ENCODE results near the gene TAF4. TPM values are rescaled to one million over a fixed set of nuclear protein-coding genes. Genes with fewer than 3 reads are reported as not detected.

Gene TAF4
- total and polyA plus RNA-seq, 2 donors (not counting 3 experiments of a cell fraction or from before 2014, with no cell fraction given): 6.1 to 19.5 TPM

DNA sequence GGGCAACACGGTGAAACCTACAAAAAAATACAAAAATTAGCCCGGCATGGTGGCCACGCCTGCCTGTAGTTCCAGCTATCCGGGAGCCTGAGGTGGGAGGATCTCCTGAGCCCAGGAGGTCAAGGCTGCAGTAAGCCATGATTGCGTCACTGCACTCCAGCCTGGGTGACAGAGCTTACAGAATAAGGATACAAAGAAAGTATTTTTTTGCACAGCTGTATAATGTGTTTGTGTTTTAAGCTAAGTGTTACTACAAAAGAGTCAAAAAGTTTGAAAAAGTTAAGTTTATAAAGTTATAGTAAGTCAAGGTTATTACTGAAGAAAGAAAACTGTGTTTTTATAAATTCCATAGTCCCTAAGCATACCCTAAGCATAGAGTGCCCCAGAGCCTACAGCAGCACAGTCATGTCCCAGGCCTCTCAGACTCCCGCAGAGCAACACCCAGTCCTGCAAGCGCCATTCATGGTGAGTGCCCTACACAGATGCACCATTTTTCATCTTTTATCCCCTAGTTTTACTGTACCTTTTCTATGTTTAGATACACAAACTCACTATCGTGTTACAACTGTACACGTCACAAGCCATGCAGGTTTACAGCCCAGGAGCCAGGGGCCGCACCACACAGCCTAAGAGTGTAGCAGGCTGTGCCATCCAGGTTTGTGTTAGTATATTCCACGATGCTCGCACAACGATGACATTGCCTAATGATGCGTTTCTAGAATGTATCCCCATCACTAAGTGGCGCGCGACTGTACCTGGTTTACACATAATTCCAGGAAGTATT is 22.4 kb downstream of the TAF4 start:
- H4K20me1 ChIP-seq (replicated peaks; ENCODE audit: control insufficient read depth, extremely low read depth, insufficient read depth, low read length): no peaks in the 10 kb centered on the region
- intact Hi-C loops (cut with micrococcal nuclease): no loop called here
- no peaks in the 10 kb centered on the region for H3K27me3 ChIP-seq (ENCODE audit: control insufficient read depth in 2 of 2, insufficient read depth in 2 of 2, low read length in 2 of 2)
- BruUV-seq (replicated peaks): no TSS peak
- FAIRE-seq (no peak), DNase-seq (ENCODE audit: low read depth, low spot score) (no peak)
- ChIA-PET CTCF (no interaction called here), POLR2A (no interaction called here)
- H3K9me1 ChIP-seq (replicated peaks; ENCODE audit: control insufficient read depth, extremely low read depth, insufficient read depth, low read length): no peaks in the 10 kb centered on the region
- H3K79me2 ChIP-seq (ENCODE audit: control insufficient read depth, insufficient read depth, low read length): peaks cover 70% of the 10 kb centered on the region
- TF ChIP-seq GATA2 (IDR thresholded peaks at IDR 0.05; ENCODE audit: insufficient read depth, insufficient read length, low read depth, low read length) (no peak), FOS (IDR thresholded peaks at IDR 0.05; ENCODE audit: borderline replicate concordance, insufficient read depth, low read length) (no peak)
- dilution Hi-C loops (cut with MboI; ENCODE audit: extremely low pct_ligation_motif_present, low sequenced_read_pairs): no loop called here
- H3K9me3 ChIP-seq (replicated peaks; ENCODE audit: control insufficient read depth, insufficient read depth, low read length): no peaks in the 10 kb centered on the region
- no peak overlapping the region for H2AFZ ChIP-seq (ENCODE audit: low read depth, low read length)
- no peak overlapping the region for H3K4me2 ChIP-seq (ENCODE audit: insufficient read depth, low read length)
- H3K4me3 ChIP-seq (replicated peaks in 1 of 3; ENCODE audit: insufficient read depth in 1 of 3, low read depth in 1 of 3, low read length in 3 of 3): no peak overlapping the region
- H3K9ac ChIP-seq (replicated peaks; ENCODE audit: extremely low read depth, insufficient read depth, low read length): no peak overlapping the region
- no peak overlapping the region for H3K27ac ChIP-seq (ENCODE audit: insufficient read depth, low read depth, low read length)
- no peaks in the 10 kb centered on the region for H3K36me3 ChIP-seq (ENCODE audit: control insufficient read depth in 2 of 2, extremely low read depth in 1 of 2, insufficient read depth in 2 of 2, low read length in 2 of 2)
- H3K4me1 ChIP-seq (ENCODE audit: control insufficient read depth, extremely low read depth, insufficient read depth, low read length): no peaks in the 10 kb centered on the region

DNA sequence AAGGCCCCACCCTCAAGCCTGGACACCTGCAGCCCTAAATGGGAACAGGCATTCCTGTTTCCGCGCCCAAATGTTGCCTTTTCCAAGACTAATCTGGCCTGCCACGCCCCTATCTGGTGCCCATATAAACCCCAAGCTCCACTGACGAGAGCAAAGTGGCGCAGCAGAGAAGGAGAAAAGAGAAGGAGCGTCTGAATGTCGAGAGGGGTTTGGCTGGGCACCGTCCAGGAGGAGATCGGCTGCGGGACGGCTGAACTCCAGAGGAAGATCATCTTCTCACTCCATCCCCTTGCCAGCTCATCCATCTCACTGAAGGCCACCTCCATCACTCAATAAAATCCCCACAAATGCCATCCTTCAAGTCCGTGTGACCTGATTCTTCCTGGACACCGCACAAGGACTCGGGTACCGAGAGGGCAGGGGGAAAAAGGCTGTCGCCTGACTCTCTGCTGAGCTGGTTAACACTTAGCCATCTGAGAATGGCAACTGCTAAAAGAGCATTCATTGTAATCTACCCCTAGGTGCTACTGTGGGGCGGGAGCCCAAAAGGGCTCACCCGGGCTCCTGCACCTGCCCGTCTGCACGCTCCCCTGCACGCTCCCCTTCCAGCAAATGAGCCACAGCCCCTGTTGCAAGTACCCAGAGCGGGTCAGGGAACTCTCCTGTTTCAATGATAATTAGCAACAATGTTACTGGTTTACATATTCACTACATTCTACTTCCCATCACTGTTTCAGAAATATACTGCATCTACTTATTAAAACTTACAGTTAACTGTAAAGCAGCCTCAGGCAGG is 23.5 kb downstream of the TAF4 start:
- H3K4me2 ChIP-seq (ENCODE audit: insufficient read depth, low read length): no peak overlapping the region
- BruUV-seq (replicated peaks): no TSS peak
- CTCF ChIA-PET: no interaction called here
- no peak for FAIRE-seq
- POLR2A ChIA-PET: no interaction called here
- H2AFZ ChIP-seq (ENCODE audit: low read depth, low read length): no peak overlapping the region
- no peaks in the 10 kb centered on the region for H3K4me1 ChIP-seq (ENCODE audit: control insufficient read depth, extremely low read depth, insufficient read depth, low read length)
- DNase-seq (ENCODE audit: low read depth, low spot score): no peak
- no peaks in the 10 kb centered on the region for H4K20me1 ChIP-seq (replicated peaks; ENCODE audit: control insufficient read depth, extremely low read depth, insufficient read depth, low read length)
- H3K4me3 ChIP-seq (replicated peaks in 1 of 3; ENCODE audit: insufficient read depth in 1 of 3, low read depth in 1 of 3, low read length in 3 of 3): no peak overlapping the region
- H3K9ac ChIP-seq (replicated peaks; ENCODE audit: extremely low read depth, insufficient read depth, low read length): no peak overlapping the region
- H3K36me3 ChIP-seq (ENCODE audit: control insufficient read depth in 2 of 2, extremely low read depth in 1 of 2, insufficient read depth in 2 of 2, low read length in 2 of 2): no peaks in the 10 kb centered on the region
- peaks cover 60% of the 10 kb centered on the region for H3K79me2 ChIP-seq (ENCODE audit: control insufficient read depth, insufficient read depth, low read length)
- intact Hi-C loops (cut with micrococcal nuclease): no loop called here
- TF ChIP-seq FOS (IDR thresholded peaks at IDR 0.05; ENCODE audit: borderline replicate concordance, insufficient read depth, low read length) (no peak), EZH2 (IDR thresholded peaks at IDR 0.05; ENCODE audit: borderline replicate concordance, low read depth, low read length, severe bottlenecking) (no peak), GATA2 (IDR thresholded peaks at IDR 0.05; ENCODE audit: insufficient read depth, insufficient read length, low read depth, low read length) (no peak), MYC (IDR thresholded peaks at IDR 0.05; ENCODE audit: low read depth, low read length) (no peak), POLR2AphosphoS5 (IDR thresholded peaks at IDR 0.05; ENCODE audit: insufficient read depth, low read depth, low read length) (no peak), POLR2A (IDR thresholded peaks at IDR 0.05; ENCODE audit: low read depth, low read length) (no peak), JUN (IDR thresholded peaks at IDR 0.05; ENCODE audit: borderline replicate concordance, insufficient read depth, insufficient read length, low read depth) (no peak)
- TF ChIP-seq, protein P1, sequence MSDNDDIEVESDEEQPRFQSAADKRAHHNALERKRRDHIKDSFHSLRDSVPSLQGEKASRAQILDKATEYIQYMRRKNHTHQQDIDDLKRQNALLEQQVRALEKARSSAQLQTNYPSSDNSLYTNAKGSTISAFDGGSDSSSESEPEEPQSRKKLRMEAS (IDR thresholded peaks at IDR 0.05; ENCODE audit: insufficient read depth, insufficient read length): no peak
- TF ChIP-seq, protein P2, sequence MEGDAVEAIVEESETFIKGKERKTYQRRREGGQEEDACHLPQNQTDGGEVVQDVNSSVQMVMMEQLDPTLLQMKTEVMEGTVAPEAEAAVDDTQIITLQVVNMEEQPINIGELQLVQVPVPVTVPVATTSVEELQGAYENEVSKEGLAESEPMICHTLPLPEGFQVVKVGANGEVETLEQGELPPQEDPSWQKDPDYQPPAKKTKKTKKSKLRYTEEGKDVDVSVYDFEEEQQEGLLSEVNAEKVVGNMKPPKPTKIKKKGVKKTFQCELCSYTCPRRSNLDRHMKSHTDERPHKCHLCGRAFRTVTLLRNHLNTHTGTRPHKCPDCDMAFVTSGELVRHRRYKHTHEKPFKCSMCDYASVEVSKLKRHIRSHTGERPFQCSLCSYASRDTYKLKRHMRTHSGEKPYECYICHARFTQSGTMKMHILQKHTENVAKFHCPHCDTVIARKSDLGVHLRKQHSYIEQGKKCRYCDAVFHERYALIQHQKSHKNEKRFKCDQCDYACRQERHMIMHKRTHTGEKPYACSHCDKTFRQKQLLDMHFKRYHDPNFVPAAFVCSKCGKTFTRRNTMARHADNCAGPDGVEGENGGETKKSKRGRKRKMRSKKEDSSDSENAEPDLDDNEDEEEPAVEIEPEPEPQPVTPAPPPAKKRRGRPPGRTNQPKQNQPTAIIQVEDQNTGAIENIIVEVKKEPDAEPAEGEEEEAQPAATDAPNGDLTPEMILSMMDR (IDR thresholded peaks at IDR 0.05; ENCODE audit: extremely low read depth in 1 of 2, insufficient read depth in 1 of 2, low read depth in 1 of 2, low read length in 2 of 2): no peak
- H3K9me1 ChIP-seq (replicated peaks; ENCODE audit: control insufficient read depth, extremely low read depth, insufficient read depth, low read length): no peaks in the 10 kb centered on the region
- H3K9me3 ChIP-seq (replicated peaks; ENCODE audit: control insufficient read depth, insufficient read depth, low read length): no peaks in the 10 kb centered on the region
- dilution Hi-C loops (cut with MboI; ENCODE audit: extremely low pct_ligation_motif_present, low sequenced_read_pairs): no loop called here
- H3K27me3 ChIP-seq (ENCODE audit: control insufficient read depth in 2 of 2, insufficient read depth in 2 of 2, low read length in 2 of 2): no peaks in the 10 kb centered on the region
- H3K27ac ChIP-seq (ENCODE audit: insufficient read depth, low read depth, low read length): no peak overlapping the region

All from endothelial cell of umbilical vein (primary cell).